Panc1 (cell line): ENCODE measurements around the gene MED28. TPM values are rescaled to one million over a fixed set of nuclear protein-coding genes. Genes with fewer than 3 reads are reported as not detected.

Source experiments
- ATAC-seq: fragments of 200-7000 bp; cut with Tn5 transposase; 2 replicates; pipeline ENCODE4 v1.9.1; 2020; ENCODE audit warnings: mild to moderate bottlenecking, moderate library complexity
- BruUV-seq: library from RNA; stranded (reverse); fragments of 400-500 nt; replicated peaks from 2 replicates; lab custom pipeline; 2021; lab: Mats Ljungman, UMichigan
- CTCF ChIA-PET: fragments of 300-600 bp; sonication (Branson Sonifier 250); formaldehyde crosslinking; loops from one replicate; lab custom pipeline; 2022; ENCODE audit warnings: antibody characterized with exemption; lab: Charles Lee
- POLR2A ChIA-PET: fragments of 300-600 bp; sonication (Branson Sonifier 250); formaldehyde crosslinking; loops from one replicate; lab custom pipeline; 2022; ENCODE audit warnings: antibody characterized with exemption; lab: Charles Lee
- DNase-seq: peaks from one replicate; pipeline ENCODE4 v3.0.0-alpha.2; 2010; ENCODE audit warnings: low read depth, low spot score
- H3K27ac ChIP-seq: 2 replicates; pipeline ENCODE4 v1.5.1; 2011; ENCODE audit warnings: mild to moderate bottlenecking, low read length, inconsistent platforms
- H3K27me3 ChIP-seq: fragments of 200-500 bp; sonication (Bioruptor generic); 2 replicates; pipeline ENCODE4 v1.6.0; 2014; ENCODE audit warnings: low read length, inconsistent platforms; ENCODE audit not compliant: control insufficient read depth, insufficient read depth
- H3K36me3 ChIP-seq: fragments of 200-500 bp; sonication (Bioruptor generic); 2 replicates; pipeline ENCODE4 v1.5.1; 2014; ENCODE audit warnings: inconsistent platforms, mild to moderate bottlenecking, low read length, moderate library complexity; ENCODE audit not compliant: control insufficient read depth, insufficient read depth
- H3K4me1 ChIP-seq: 2 replicates; pipeline ENCODE4 v1.5.1; 2011; ENCODE audit warnings: inconsistent platforms, mild to moderate bottlenecking, low read length, moderate library complexity; ENCODE audit not compliant: control insufficient read depth, insufficient read depth
- H3K4me3 ChIP-seq, 2 experiments: 2 replicates each; pipeline ENCODE4 v1.5.1; 2011 to 2012; ENCODE audit warnings: low read depth in 2 of 2, low read length in 2 of 2, mild to moderate bottlenecking in 2 of 2, inconsistent platforms in 1 of 2, moderate library complexity in 1 of 2
- H3K9me3 ChIP-seq: fragments of 200-500 bp; sonication (Bioruptor generic); 2 replicates; pipeline ENCODE4 v1.5.1; 2014; ENCODE audit warnings: low read depth, mild to moderate bottlenecking, inconsistent platforms, low read length, moderate library complexity; ENCODE audit not compliant: control insufficient read depth, insufficient read depth
- POLR2AphosphoS5 ChIP-seq: IDR thresholded peaks from 2 replicates; pipeline ENCODE4 v1.6.1; 2012; ENCODE audit warnings: mild to moderate bottlenecking, low read depth, low read length, moderate library complexity
- SIN3A ChIP-seq: IDR thresholded peaks from 2 replicates; pipeline ENCODE4 v1.6.1; 2012; ENCODE audit warnings: low read depth, mild to moderate bottlenecking, low read length, moderate library complexity, borderline replicate concordance; ENCODE audit not compliant: insufficient read depth
- TCF7L2 ChIP-seq: IDR thresholded peaks from 2 replicates; pipeline ENCODE4 v1.6.1; 2011; ENCODE audit warnings: mild to moderate bottlenecking, low read depth, low read length, inconsistent platforms
- in situ Hi-C: cut with HindIII; loops from 2 replicates; pipeline ENCODE4 v1.10.0; 2016; ENCODE audit warnings: low sequenced_read_pairs, low pct_unique_long_range_greater_than_20kb
- intact Hi-C: fragments of 100-400 bp; cut with micrococcal nuclease; formaldehyde crosslinking; loops from one replicate; pipeline ENCODE4 v1.10.0; 2022; ENCODE audit not compliant: unreplicated experiment
- total RNA-seq: library from RNA; stranded (reverse); gene quantifications from one replicate; pipeline ENCODE4 v1.2.1, GENCODE V29; 2021; ENCODE audit not compliant: unreplicated experiment
- TF ChIP-seq, protein P1 (sequence below), 2 experiments: IDR thresholded peaks; 2 replicates each; pipeline ENCODE4 v1.6.1; 2011 to 2012; ENCODE audit warnings: low read depth in 2 of 2, control low read depth in 1 of 2, low read length in 1 of 2, mild to moderate bottlenecking in 1 of 2, moderate library complexity in 1 of 2; ENCODE audit not compliant: insufficient read depth in 1 of 2
- TF ChIP-seq, protein P2 (sequence below): fragments of 450-650 bp; IDR thresholded peaks from 2 replicates; pipeline ENCODE4 v1.5.1; 2017; ENCODE audit warnings: mild to moderate bottlenecking

The MED28 gene
- total RNA-seq, 1 experiment from 2014 or later = 32.1 TPM

DNA sequence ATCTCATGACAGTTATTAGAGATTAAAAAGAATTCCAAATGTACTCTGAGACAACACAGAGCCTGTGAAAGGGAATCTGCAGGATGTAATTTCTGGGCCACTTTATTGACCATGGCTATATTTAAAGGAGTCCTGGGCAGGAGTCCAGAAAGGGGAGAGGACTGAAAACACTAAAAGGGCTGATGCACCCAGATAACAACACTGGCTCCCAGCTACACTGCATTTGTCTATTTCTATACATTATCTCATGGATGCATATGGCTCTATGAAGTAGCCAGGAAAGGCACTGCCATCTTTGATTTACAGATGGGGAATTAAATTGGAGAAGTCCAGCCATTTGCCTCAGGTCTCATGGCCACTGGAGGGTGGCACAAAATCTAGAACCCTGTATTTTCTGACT lies 56.0 kb downstream of the MED28 start:
- intact Hi-C loops = no loop called here

DNA sequence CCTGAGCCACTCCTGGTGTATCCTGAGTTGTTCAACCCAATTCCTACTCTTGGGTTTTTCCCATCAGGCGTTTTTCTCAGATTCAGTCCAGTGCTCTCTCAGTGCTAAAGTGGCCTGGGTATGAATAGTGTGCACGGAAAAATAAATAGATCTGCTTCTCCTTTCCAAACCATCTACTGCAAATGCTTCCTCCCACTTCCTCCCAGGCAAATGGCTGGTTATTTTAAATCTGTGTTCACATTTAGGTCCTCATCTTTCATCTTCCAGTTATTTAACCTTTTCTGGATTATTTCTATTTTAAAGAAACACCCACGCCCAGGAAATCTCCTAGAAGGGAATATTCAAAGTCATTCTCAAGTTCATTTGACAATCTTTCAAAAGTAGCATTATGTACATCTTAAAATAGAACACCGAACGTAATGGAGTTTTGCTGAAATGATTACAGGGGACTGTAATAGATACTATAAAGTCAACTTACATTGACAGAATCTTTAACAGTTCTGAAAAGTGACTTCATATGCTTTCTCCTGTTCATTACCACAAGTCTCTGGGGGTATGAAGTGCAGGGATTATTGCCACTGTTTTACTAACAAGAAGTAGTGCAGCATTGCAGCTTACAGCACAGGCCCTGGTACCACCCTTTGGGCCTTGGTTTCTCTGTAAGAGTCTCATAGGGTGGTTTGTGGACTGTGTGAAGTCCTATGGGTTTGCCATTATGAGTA lies 66.3 kb downstream of the MED28 start:
- POLR2A ChIA-PET = no interaction called here
- no peaks in the 10 kb centered on the region for H3K9me3 ChIP-seq
- no TSS peak for BruUV-seq
- no peak overlapping the region for H3K27ac ChIP-seq
- no peaks in the 10 kb centered on the region for H3K27me3 ChIP-seq
- DNase-seq (no peak), ATAC-seq (no peak)
- intact Hi-C loops = no loop called here
- H3K4me3 ChIP-seq = no peak overlapping the region
- in situ Hi-C loops = no loop called here
- TF ChIP-seq TCF7L2 (no peak), POLR2AphosphoS5 (no peak)
- TF ChIP-seq, protein P1, sequence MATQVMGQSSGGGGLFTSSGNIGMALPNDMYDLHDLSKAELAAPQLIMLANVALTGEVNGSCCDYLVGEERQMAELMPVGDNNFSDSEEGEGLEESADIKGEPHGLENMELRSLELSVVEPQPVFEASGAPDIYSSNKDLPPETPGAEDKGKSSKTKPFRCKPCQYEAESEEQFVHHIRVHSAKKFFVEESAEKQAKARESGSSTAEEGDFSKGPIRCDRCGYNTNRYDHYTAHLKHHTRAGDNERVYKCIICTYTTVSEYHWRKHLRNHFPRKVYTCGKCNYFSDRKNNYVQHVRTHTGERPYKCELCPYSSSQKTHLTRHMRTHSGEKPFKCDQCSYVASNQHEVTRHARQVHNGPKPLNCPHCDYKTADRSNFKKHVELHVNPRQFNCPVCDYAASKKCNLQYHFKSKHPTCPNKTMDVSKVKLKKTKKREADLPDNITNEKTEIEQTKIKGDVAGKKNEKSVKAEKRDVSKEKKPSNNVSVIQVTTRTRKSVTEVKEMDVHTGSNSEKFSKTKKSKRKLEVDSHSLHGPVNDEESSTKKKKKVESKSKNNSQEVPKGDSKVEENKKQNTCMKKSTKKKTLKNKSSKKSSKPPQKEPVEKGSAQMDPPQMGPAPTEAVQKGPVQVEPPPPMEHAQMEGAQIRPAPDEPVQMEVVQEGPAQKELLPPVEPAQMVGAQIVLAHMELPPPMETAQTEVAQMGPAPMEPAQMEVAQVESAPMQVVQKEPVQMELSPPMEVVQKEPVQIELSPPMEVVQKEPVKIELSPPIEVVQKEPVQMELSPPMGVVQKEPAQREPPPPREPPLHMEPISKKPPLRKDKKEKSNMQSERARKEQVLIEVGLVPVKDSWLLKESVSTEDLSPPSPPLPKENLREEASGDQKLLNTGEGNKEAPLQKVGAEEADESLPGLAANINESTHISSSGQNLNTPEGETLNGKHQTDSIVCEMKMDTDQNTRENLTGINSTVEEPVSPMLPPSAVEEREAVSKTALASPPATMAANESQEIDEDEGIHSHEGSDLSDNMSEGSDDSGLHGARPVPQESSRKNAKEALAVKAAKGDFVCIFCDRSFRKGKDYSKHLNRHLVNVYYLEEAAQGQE (IDR thresholded peaks at IDR 0.05; ENCODE audit: insufficient read depth in 1 of 2, low read depth in 2 of 2, low read length in 1 of 2) = no peak
- TF ChIP-seq, protein P2, sequence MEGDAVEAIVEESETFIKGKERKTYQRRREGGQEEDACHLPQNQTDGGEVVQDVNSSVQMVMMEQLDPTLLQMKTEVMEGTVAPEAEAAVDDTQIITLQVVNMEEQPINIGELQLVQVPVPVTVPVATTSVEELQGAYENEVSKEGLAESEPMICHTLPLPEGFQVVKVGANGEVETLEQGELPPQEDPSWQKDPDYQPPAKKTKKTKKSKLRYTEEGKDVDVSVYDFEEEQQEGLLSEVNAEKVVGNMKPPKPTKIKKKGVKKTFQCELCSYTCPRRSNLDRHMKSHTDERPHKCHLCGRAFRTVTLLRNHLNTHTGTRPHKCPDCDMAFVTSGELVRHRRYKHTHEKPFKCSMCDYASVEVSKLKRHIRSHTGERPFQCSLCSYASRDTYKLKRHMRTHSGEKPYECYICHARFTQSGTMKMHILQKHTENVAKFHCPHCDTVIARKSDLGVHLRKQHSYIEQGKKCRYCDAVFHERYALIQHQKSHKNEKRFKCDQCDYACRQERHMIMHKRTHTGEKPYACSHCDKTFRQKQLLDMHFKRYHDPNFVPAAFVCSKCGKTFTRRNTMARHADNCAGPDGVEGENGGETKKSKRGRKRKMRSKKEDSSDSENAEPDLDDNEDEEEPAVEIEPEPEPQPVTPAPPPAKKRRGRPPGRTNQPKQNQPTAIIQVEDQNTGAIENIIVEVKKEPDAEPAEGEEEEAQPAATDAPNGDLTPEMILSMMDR = no peak
- H3K36me3 ChIP-seq = no peaks in the 10 kb centered on the region
- CTCF ChIA-PET = no interaction called here
- H3K4me1 ChIP-seq = no peaks in the 10 kb centered on the region

More for the DNA sequence above, 56.0 kb downstream of the MED28 start:
- in situ Hi-C loops = no loop called here
- CTCF ChIA-PET = no interaction called here
- H3K4me1 ChIP-seq = no peaks in the 10 kb centered on the region
- DNase-seq (no peak), ATAC-seq (no peak)
- no peaks in the 10 kb centered on the region for H3K27me3 ChIP-seq
- POLR2A ChIA-PET = no interaction called here
- no TSS peak for BruUV-seq
- no peak overlapping the region for H3K27ac ChIP-seq
- H3K4me3 ChIP-seq = no peak overlapping the region
- H3K9me3 ChIP-seq = no peaks in the 10 kb centered on the region
- TF ChIP-seq, protein P2 = no peak
- TF ChIP-seq, protein P1 (IDR thresholded peaks at IDR 0.05; ENCODE audit: insufficient read depth in 1 of 2, low read depth in 2 of 2, low read length in 1 of 2) = no peak
- no peak for TF ChIP-seq TCF7L2
- TF ChIP-seq SIN3A = no peak
- no peak for TF ChIP-seq POLR2AphosphoS5
- H3K36me3 ChIP-seq = no peaks in the 10 kb centered on the region
